GM18517 (cell line): ENCODE data around the gene CENPM.

Source experiments
- ATAC-seq: cut with Tn5 transposase; IDR thresholded peaks from one replicate; pipeline ENCODE4 v1.9.1; 2021; ENCODE audit warnings: mild to moderate bottlenecking, moderate library complexity; ENCODE audit not compliant: unreplicated experiment

Gene CENPM

GRCh38 chr22:41900652-41901312 is 46.2 kb downstream of the CENPM start:
- ATAC-seq = no peak

GRCh38 chr22:41899992-41900651 is 46.8 kb downstream of the CENPM start:
- ATAC-seq = no peak

GRCh38 chr22:41899110-41899509 is 47.8 kb downstream of the CENPM start:
- no peak for ATAC-seq

GRCh38 chr22:41898645-41899044 is 48.3 kb downstream of the CENPM start:
- ATAC-seq = no peak

- no peak for ATAC-seq
Observed at GRCh38 chr22:41893591-41894375, 53.2 kb downstream of the CENPM start.

GRCh38 chr22:41892721-41893120 is 54.2 kb downstream of the CENPM start:
- ATAC-seq = no peak

GRCh38 chr22:41891407-41891806 is 55.5 kb downstream of the CENPM start:
- no peak for ATAC-seq
